Measurements from ENCODE around the gene DOCK8. TPM values are rescaled to one million over a fixed set of nuclear protein-coding genes. Genes with fewer than 3 reads are reported as not detected.

The DOCK8 gene
- total and polyA plus RNA-seq, 2 donors from 2014 or later, result 5.0 to 46.5 TPM

DNA sequence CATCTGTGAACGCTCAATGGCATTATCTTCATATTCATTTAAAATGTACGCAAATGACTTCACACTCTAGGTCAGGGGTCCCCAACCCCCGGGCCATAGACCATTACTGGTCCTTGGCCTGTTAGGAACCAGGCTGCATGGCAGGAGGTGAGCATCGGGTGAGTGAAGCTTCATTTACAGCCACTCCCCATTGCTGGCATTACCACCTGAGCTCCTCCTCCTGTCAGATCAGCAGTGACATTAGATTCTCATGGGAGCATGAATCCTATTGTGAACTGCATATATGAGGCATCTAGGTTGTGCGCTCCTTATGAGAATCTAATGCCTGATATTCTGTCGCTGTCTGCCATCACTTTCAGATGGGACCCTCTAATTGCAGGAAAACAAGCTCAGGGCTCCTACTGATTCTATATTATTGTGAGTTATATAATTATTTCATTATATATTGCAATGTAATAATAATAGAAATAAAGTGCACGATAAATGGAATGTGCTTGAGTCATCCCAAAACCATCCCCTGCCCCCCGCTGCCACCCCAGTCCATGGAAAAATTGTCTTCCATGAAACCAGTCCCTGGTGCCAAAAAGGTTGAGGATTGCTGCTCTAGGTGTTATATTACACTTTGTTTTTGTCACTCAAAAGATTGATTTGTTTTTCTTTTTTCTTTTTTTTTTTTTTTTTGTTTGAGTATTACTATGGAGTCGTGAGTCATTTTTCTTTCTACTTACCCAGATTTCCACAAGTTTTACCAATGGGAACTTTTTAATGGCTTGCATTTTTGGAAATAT lies 127.2 kb downstream of the DOCK8 start:
- Histone ChIP-seq H3K4me3 (ENCODE audit: low read length in 3 of 3) (no peak overlapping the region), H3K9ac (ENCODE audit: low read length in 3 of 3) (no peak overlapping the region), H3K36me3 (ENCODE audit: control insufficient read depth in 2 of 3, insufficient read depth in 3 of 3, low read length in 3 of 3) (peaks cover 0 to 2% (median 0%) of the 10 kb centered on the region in 3 donors), H3K4me1 (ENCODE audit: control insufficient read depth in 2 of 3, insufficient read depth in 2 of 3, low read depth in 1 of 3, low read length in 3 of 3) (no peaks in the 10 kb centered on the region), H3K27me3 (ENCODE audit: control insufficient read depth, insufficient read depth, low read length) (no peaks in the 10 kb centered on the region), H3K27ac (ENCODE audit: low read depth in 2 of 2, low read length in 2 of 2) (no peak overlapping the region), H3K9me3 (ENCODE audit: control insufficient read depth in 2 of 3, insufficient read depth in 1 of 3, low read length in 3 of 3) (no peaks in the 10 kb centered on the region)
- intact Hi-C loops (cut with DNase I), result no loop called here
- FAIRE-seq (no peak), DNase-seq (no peak)
- no peak for TF ChIP-seq CTCF (IDR thresholded peaks at IDR 0.05; ENCODE audit: borderline replicate concordance, extremely low read depth, insufficient read depth)

GRCh38 chr9:343773-344172 lies 129.1 kb downstream of the DOCK8 start:
- H3K9me3 ChIP-seq (ENCODE audit: control insufficient read depth in 2 of 3, insufficient read depth in 1 of 3, low read length in 3 of 3), result no peaks in the 10 kb centered on the region
- no peak for DNase-seq
- H3K36me3 ChIP-seq (ENCODE audit: control insufficient read depth in 2 of 3, insufficient read depth in 3 of 3, low read length in 3 of 3), result no peaks in the 10 kb centered on the region
- intact Hi-C loops (cut with DNase I), result no loop called here
- no peaks in the 10 kb centered on the region for H3K27me3 ChIP-seq (ENCODE audit: control insufficient read depth, insufficient read depth, low read length)
- no peaks in the 10 kb centered on the region for H3K4me1 ChIP-seq (ENCODE audit: control insufficient read depth in 2 of 3, insufficient read depth in 2 of 3, low read depth in 1 of 3, low read length in 3 of 3)
- no peak for TF ChIP-seq CTCF (IDR thresholded peaks at IDR 0.05; ENCODE audit: borderline replicate concordance, extremely low read depth, insufficient read depth)
- no peak for FAIRE-seq
- H3K27ac ChIP-seq (ENCODE audit: low read depth in 2 of 2, low read length in 2 of 2), result no peak overlapping the region
- H3K9ac ChIP-seq (ENCODE audit: low read length in 3 of 3), result no peak overlapping the region
- H3K4me3 ChIP-seq (ENCODE audit: low read length in 3 of 3), result no peak overlapping the region

DNA sequence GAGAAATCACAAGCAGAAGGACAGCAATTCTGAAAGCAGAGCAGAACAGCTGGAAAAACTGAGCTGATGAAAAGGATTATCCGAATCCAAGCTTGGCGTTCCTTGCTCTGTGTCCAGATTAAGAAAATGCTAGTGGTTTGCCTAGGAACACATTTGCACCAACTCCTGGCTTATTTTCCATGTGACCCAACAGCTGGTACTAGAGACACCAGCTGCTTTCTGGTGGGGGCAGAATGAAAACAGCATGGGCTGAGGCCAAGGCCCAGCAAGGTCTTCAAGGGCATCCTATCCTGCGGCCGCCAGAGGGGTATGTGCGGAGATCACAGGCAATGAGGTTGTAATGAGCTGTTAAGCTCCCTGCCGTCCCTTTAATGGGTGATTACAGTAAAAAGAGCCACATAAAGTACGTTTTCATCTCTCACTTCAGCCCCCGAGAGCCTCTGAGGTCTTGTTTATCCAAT lies 131.5 kb downstream of the DOCK8 start:
- H3K27ac ChIP-seq (ENCODE audit: low read depth in 2 of 2, low read length in 2 of 2), result no peak overlapping the region
- H3K9me3 ChIP-seq (ENCODE audit: control insufficient read depth in 2 of 3, insufficient read depth in 1 of 3, low read length in 3 of 3), result no peaks in the 10 kb centered on the region
- H3K4me3 ChIP-seq (ENCODE audit: low read length in 3 of 3), result no peak overlapping the region
- no peak overlapping the region for H3K9ac ChIP-seq (ENCODE audit: low read length in 3 of 3)
- H3K27me3 ChIP-seq (ENCODE audit: control insufficient read depth, insufficient read depth, low read length), result no peaks in the 10 kb centered on the region
- intact Hi-C loops (cut with DNase I), result no loop called here
- no peak for TF ChIP-seq CTCF (IDR thresholded peaks at IDR 0.05; ENCODE audit: borderline replicate concordance, extremely low read depth, insufficient read depth)
- DNase-seq (peak in 2 of 5 donors; percentile 10 to 16), FAIRE-seq (no peak)
- no peaks in the 10 kb centered on the region for H3K4me1 ChIP-seq (ENCODE audit: control insufficient read depth in 2 of 3, insufficient read depth in 2 of 3, low read depth in 1 of 3, low read length in 3 of 3)
- no peaks in the 10 kb centered on the region for H3K36me3 ChIP-seq (ENCODE audit: control insufficient read depth in 2 of 3, insufficient read depth in 3 of 3, low read length in 3 of 3)
